Measurements from ENCODE around the gene SNX25.
A peak's percentile ranks its signal among the peaks of the same experiment; 100 is the strongest.
"Not testable (repeated sequence)": the region's sequence is repeated elsewhere in the genome, so short reads cannot be mapped to it uniquely, and the experiment has no call there.

The SNX25 gene

GRCh38 chr4:185305979-185306442, 96.6 kb downstream of the SNX25 start:
- DNase-seq (ENCODE audit: low read depth) = peak; percentile 96

- no peak for DNase-seq (ENCODE audit: low read depth)
These were observed 97.9 kb downstream of the SNX25 start for GRCh38 chr4:185307136-185307950.

- no peak for DNase-seq (ENCODE audit: low read depth)
These were observed 100.4 kb downstream of the SNX25 start for GRCh38 chr4:185309770-185310169.

- DNase-seq (ENCODE audit: low read depth) = no peak
These were observed 101.9 kb downstream of the SNX25 start for GRCh38 chr4:185311113-185311888.

- no peak for DNase-seq (ENCODE audit: low read depth)
These were observed 103.3 kb downstream of the SNX25 start for GRCh38 chr4:185312699-185313098.

- DNase-seq (ENCODE audit: low read depth) = not testable (repeated sequence)
These were observed 108.1 kb downstream of the SNX25 start for GRCh38 chr4:185317462-185317861.

GRCh38 chr4:185317880-185318279, 108.5 kb downstream of the SNX25 start:
- DNase-seq (ENCODE audit: low read depth) = no peak

- peak; percentile 29 for DNase-seq (ENCODE audit: low read depth)
These were observed 109.3 kb downstream of the SNX25 start for GRCh38 chr4:185318679-185319078.

- no peak for DNase-seq (ENCODE audit: low read depth)
These were observed 113.4 kb downstream of the SNX25 start for GRCh38 chr4:185322803-185323202.

- peak; percentile 23 for DNase-seq (ENCODE audit: low read depth)
These were observed 114.2 kb downstream of the SNX25 start for GRCh38 chr4:185323606-185324005.

- not testable (repeated sequence) for DNase-seq (ENCODE audit: low read depth)
These were observed 115.0 kb downstream of the SNX25 start for GRCh38 chr4:185324361-185324760.

- DNase-seq (ENCODE audit: low read depth) = not testable (repeated sequence)
These were observed 116.3 kb downstream of the SNX25 start for GRCh38 chr4:185325721-185326120.

- DNase-seq (ENCODE audit: low read depth) = no peak
These were observed 119.2 kb downstream of the SNX25 start for GRCh38 chr4:185328586-185328985.

GRCh38 chr4:185329879-185330510, 120.6 kb downstream of the SNX25 start:
- DNase-seq (ENCODE audit: low read depth) = not testable (repeated sequence)

- DNase-seq (ENCODE audit: low read depth) = no peak
These were observed 123.4 kb downstream of the SNX25 start for GRCh38 chr4:185332575-185333464.

- no peak for DNase-seq (ENCODE audit: low read depth)
These were observed 124.9 kb downstream of the SNX25 start for GRCh38 chr4:185334326-185334725.

GRCh38 chr4:185335579-185335978, 126.2 kb downstream of the SNX25 start:
- DNase-seq (ENCODE audit: low read depth) = no peak

GRCh38 chr4:185339941-185340340, 130.5 kb downstream of the SNX25 start:
- no peak for DNase-seq (ENCODE audit: low read depth)

- DNase-seq (ENCODE audit: low read depth) = no peak
These were observed 132.0 kb downstream of the SNX25 start for GRCh38 chr4:185341377-185341776.

- no peak for DNase-seq (ENCODE audit: low read depth)
These were observed 132.4 kb downstream of the SNX25 start for GRCh38 chr4:185341841-185342240.

Data from ELR (cell line).